ENCODE measurements around the gene SOX5. TPM values are rescaled to one million over a fixed set of nuclear protein-coding genes. Genes with fewer than 3 reads are reported as not detected.

SOX5 gene
- total and polyA plus RNA-seq, 7 donors, result 0.17 to 2.9 (median 0.47) TPM

- Histone ChIP-seq H3K4me1 (no peaks in the 10 kb centered on the region), H3K4me3 (no peak overlapping the region), H3K27ac (no peak overlapping the region), H3K27me3 (ENCODE audit: insufficient read depth in 3 of 3, low read length in 2 of 3) (no peaks in the 10 kb centered on the region), H3K9me3 (no peaks in the 10 kb centered on the region), H3K36me3 (ENCODE audit: insufficient read depth in 1 of 2, low read depth in 1 of 2) (no peaks in the 10 kb centered on the region)
- ATAC-seq, result no peak
- TF ChIP-seq, protein P1, sequence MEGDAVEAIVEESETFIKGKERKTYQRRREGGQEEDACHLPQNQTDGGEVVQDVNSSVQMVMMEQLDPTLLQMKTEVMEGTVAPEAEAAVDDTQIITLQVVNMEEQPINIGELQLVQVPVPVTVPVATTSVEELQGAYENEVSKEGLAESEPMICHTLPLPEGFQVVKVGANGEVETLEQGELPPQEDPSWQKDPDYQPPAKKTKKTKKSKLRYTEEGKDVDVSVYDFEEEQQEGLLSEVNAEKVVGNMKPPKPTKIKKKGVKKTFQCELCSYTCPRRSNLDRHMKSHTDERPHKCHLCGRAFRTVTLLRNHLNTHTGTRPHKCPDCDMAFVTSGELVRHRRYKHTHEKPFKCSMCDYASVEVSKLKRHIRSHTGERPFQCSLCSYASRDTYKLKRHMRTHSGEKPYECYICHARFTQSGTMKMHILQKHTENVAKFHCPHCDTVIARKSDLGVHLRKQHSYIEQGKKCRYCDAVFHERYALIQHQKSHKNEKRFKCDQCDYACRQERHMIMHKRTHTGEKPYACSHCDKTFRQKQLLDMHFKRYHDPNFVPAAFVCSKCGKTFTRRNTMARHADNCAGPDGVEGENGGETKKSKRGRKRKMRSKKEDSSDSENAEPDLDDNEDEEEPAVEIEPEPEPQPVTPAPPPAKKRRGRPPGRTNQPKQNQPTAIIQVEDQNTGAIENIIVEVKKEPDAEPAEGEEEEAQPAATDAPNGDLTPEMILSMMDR (IDR thresholded peaks at IDR 0.05), result no peak
- intact Hi-C loops (cut with DNase I), result no loop called here
- 79 to 87% (median 83%) methylated on average over 5 of the region's 5 CpGs for WGBS, 3 donors
- DNase-seq, result no peak
Measured at GRCh38 chr12:23707270-23707669, 242.2 kb downstream of the SOX5 start.

DNA sequence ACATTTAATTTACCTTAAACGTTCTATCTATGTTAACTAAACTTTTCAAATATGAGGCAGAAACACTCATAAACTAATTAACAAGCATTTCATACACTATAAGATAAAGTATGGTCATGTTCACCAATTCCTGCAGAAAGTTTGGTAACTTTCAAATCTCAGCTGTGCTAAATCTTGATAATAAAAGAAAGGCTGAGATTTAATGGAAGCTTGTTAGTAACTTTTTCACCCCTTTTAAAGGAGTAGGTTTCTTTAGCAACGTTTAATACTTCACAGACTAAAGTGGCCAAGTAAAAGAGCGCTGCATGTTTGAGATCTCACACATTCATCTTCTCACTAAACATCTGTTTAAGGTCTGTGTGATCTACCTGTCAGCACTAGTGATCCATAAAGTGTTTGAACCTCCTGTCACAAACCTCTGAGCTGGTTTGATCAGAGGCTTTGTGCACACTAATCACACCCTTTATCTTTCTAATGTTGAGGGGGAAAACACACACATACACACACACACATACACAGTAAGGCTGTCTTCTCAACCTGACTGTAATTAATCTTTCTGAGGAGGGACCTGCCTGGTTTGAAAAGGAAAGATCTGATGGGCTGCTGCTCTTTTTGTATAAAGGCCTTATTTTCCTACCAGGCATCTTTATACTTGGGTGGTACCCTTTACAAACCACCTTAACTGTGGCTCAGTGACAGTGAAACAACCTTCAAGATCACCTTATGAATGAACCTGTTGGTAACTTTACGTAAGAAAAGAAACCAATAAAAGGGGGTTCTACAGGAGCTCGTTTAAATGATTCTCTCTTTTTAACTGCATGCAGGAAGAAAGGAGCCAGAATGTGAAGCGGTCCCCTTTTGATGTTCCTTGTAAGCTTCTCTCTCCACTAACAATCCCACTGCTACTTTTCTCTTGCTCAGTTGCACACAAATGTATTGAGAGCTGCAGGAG is 244.2 kb downstream of the SOX5 start:
- Histone ChIP-seq H3K27me3 (ENCODE audit: insufficient read depth in 3 of 3, low read length in 2 of 3) (no peaks in the 10 kb centered on the region), H3K4me1 (no peaks in the 10 kb centered on the region), H3K27ac (no peak overlapping the region), H3K4me3 (no peak overlapping the region), H3K9me3 (no peaks in the 10 kb centered on the region), H3K36me3 (ENCODE audit: insufficient read depth in 1 of 2, low read depth in 1 of 2) (no peaks in the 10 kb centered on the region)
- TF ChIP-seq, protein P1 (IDR thresholded peaks at IDR 0.05), result no peak
- 57 to 62% (median 60%) methylated on average over 6 of the region's 6 CpGs for WGBS, 3 donors
- intact Hi-C loops (cut with DNase I), result no loop called here
- ATAC-seq, result no peak
- no peak for DNase-seq

DNA sequence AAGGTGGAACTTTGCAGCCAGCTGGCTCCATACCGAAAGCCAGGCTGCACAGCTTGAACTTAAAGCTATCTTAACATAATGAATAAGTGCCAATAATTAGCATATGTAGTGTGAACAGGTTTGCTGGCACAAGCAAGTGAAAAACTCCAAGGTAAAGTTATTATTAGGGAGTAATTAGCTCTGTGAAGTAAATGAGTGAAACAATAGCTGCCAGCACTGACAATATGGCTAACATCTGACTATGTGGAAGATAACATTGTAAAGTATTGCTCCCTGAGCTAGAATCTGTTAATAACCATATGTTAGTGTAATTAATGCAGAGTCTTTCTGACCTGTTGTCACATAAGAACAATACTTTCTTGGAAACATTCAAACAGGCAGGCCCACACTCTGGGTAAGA is 246.4 kb downstream of the SOX5 start:
- ATAC-seq (no peak), DNase-seq (no peak)
- no peaks in the 10 kb centered on the region for H3K36me3 ChIP-seq (ENCODE audit: insufficient read depth in 1 of 2, low read depth in 1 of 2)
- no peaks in the 10 kb centered on the region for H3K9me3 ChIP-seq
- TF ChIP-seq, protein P1 (IDR thresholded peaks at IDR 0.05), result no peak
- WGBS, 3 donors, result 65 to 70% (median 66%) methylated on average over 1 of the region's 1 CpG
- no peaks in the 10 kb centered on the region for H3K4me1 ChIP-seq
- no peak overlapping the region for H3K4me3 ChIP-seq
- intact Hi-C loops (cut with DNase I), result no loop called here
- H3K27me3 ChIP-seq (ENCODE audit: insufficient read depth in 3 of 3, low read length in 2 of 3), result no peaks in the 10 kb centered on the region
- H3K27ac ChIP-seq, result no peak overlapping the region

DNA sequence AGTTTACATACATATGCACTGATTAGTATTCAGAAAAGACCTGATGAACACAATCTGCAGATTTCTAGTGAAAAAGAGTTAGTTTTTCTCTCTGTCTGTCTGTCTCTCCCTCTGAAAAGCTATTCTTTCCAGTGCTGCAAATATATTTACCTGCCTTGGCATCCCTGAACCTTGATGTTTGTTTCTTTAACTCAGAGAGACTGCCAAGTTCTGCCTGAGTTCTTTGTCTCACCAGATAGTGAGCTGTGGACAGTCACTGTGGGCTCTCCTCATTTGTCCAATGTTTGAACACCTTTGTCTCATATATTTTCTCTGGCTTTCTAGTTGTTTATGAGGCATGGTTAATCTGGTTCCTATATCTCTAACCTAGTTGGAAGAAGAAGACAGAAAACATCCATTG is 250.4 kb downstream of the SOX5 start:
- Histone ChIP-seq H3K36me3 (ENCODE audit: insufficient read depth in 1 of 2, low read depth in 1 of 2) (no peaks in the 10 kb centered on the region), H3K27me3 (ENCODE audit: insufficient read depth in 3 of 3, low read length in 2 of 3) (no peaks in the 10 kb centered on the region), H3K9me3 (no peaks in the 10 kb centered on the region), H3K4me3 (no peak overlapping the region), H3K4me1 (no peaks in the 10 kb centered on the region), H3K27ac (no peak overlapping the region)
- TF ChIP-seq, protein P1 (IDR thresholded peaks at IDR 0.05), result no peak
- no peak for ATAC-seq
- DNase-seq, result no peak
- intact Hi-C loops (cut with DNase I), result no loop called here

Data from psoas muscle (tissue), 8 donors.